ENCODE data around the gene CAT. TPM values are rescaled to one million over a fixed set of nuclear protein-coding genes. Genes with fewer than 3 reads are reported as not detected.

The CAT gene
- total RNA-seq, 1 donor from 2014 or later: 44.3 TPM

- no peak overlapping the region for H3K4me3 ChIP-seq (ENCODE audit: low read depth, low read length)
- no peak for DNase-seq (ENCODE audit: low read depth)
- no peak for TF ChIP-seq CTCF (conservative IDR thresholded peaks at IDR 0.05; ENCODE audit: low read depth, low read length)
These were observed 34.5 kb upstream of the CAT start for GRCh38 chr11:34404280-34404679.

GRCh38 chr11:34405079-34405858 lies 33.5 kb upstream of the CAT start:
- TF ChIP-seq CTCF (conservative IDR thresholded peaks at IDR 0.05; ENCODE audit: low read depth, low read length): no peak
- no peak overlapping the region for H3K4me3 ChIP-seq (ENCODE audit: low read depth, low read length)
- no peak for DNase-seq (ENCODE audit: low read depth)

GRCh38 chr11:34406413-34406812 lies 32.3 kb upstream of the CAT start:
- H3K4me3 ChIP-seq (ENCODE audit: low read depth, low read length): no peak overlapping the region
- DNase-seq (ENCODE audit: low read depth): no peak
- no peak for TF ChIP-seq CTCF (conservative IDR thresholded peaks at IDR 0.05; ENCODE audit: low read depth, low read length)

GRCh38 chr11:34407121-34407813 lies 31.5 kb upstream of the CAT start:
- no peak for TF ChIP-seq CTCF (conservative IDR thresholded peaks at IDR 0.05; ENCODE audit: low read depth, low read length)
- no peak overlapping the region for H3K4me3 ChIP-seq (ENCODE audit: low read depth, low read length)
- no peak for DNase-seq (ENCODE audit: low read depth)

- no peak for DNase-seq (ENCODE audit: low read depth)
- no peak overlapping the region for H3K4me3 ChIP-seq (ENCODE audit: low read depth, low read length)
- TF ChIP-seq CTCF (conservative IDR thresholded peaks at IDR 0.05; ENCODE audit: low read depth, low read length): no peak
These were observed 30.1 kb upstream of the CAT start for GRCh38 chr11:34408580-34409172.

GRCh38 chr11:34411111-34411510 lies 27.6 kb upstream of the CAT start:
- no peak overlapping the region for H3K4me3 ChIP-seq (ENCODE audit: low read depth, low read length)

More at GRCh38 chr11:34411111-34411510, 27.6 kb upstream of the CAT start:
- TF ChIP-seq CTCF (conservative IDR thresholded peaks at IDR 0.05; ENCODE audit: low read depth, low read length): no peak
- DNase-seq (ENCODE audit: low read depth): no peak

Measured in epithelial cell of proximal tubule (primary cell).